Upper lobe of right lung (tissue), 1 donor: ENCODE results near the gene CELF5. TPM values are rescaled to one million over a fixed set of nuclear protein-coding genes. Genes with fewer than 3 reads are reported as not detected.
A peak's percentile ranks its signal among the peaks of the same experiment; 100 is the strongest.
"Not testable (repeated sequence)": the region's sequence is repeated elsewhere in the genome, so short reads cannot be mapped to it uniquely, and the experiment has no call there.

Source experiments
- ATAC-seq: fragments of 200-7000 bp; cut with Tn5 transposase; one replicate; pipeline ENCODE4 v1.9.1; 2020; ENCODE audit warnings: mild to moderate bottlenecking, moderate library complexity
- DNase-seq: peaks from one replicate; pipeline ENCODE4 v3.0.0-alpha.2; 2020
- H3K27ac ChIP-seq: fragments of 200-600 bp; one replicate; pipeline ENCODE4 v1.8.0; 2022
- H3K27me3 ChIP-seq: fragments of 200-600 bp; one replicate; pipeline ENCODE4 v1.8.0; 2022; ENCODE audit warnings: mild to moderate bottlenecking
- H3K36me3 ChIP-seq: fragments of 200-600 bp; one replicate; pipeline ENCODE4 v1.8.0; 2022
- H3K4me1 ChIP-seq: fragments of 200-600 bp; one replicate; pipeline ENCODE4 v1.8.0; 2022
- H3K4me3 ChIP-seq: fragments of 200-600 bp; one replicate; pipeline ENCODE4 v1.8.0; 2022; ENCODE audit warnings: mild to moderate bottlenecking
- H3K9me3 ChIP-seq: fragments of 200-600 bp; one replicate; pipeline ENCODE4 v1.8.0; 2022
- intact Hi-C: fragments of 100-400 bp; cut with DNase I; formaldehyde crosslinking; loops from one replicate; pipeline ENCODE4 v1.11.0; 2022
- total RNA-seq: library from RNA; stranded (reverse); fragmentation: NEBNext Ultra II Directional; extraction: Animal tissue kit (Norgen Biotek cat#: 25700); gene quantifications from one replicate; pipeline ENCODE4 v1.2.1, GENCODE V29; 2021
- TF ChIP-seq, protein P1 (sequence below): fragments of 200-600 bp; IDR thresholded peaks from one replicate; pipeline ENCODE4 v1.8.0; 2022; ENCODE audit warnings: antibody characterized with exemption
- donor health status: DM: no; HTN: yes; CAD: no; lungs with severe emphysema.

The CELF5 gene
- total RNA-seq, 1 donor from 2014 or later, result not detected

- DNase-seq (no peak), ATAC-seq (no peak)
- Histone ChIP-seq H3K4me1 (no peaks in the 10 kb centered on the region), H3K9me3 (no peaks in the 10 kb centered on the region), H3K27ac (no peak overlapping the region), H3K27me3 (no peaks in the 10 kb centered on the region), H3K36me3 (peaks cover 15% of the 10 kb centered on the region), H3K4me3 (no peak overlapping the region)
- TF ChIP-seq, protein P1, sequence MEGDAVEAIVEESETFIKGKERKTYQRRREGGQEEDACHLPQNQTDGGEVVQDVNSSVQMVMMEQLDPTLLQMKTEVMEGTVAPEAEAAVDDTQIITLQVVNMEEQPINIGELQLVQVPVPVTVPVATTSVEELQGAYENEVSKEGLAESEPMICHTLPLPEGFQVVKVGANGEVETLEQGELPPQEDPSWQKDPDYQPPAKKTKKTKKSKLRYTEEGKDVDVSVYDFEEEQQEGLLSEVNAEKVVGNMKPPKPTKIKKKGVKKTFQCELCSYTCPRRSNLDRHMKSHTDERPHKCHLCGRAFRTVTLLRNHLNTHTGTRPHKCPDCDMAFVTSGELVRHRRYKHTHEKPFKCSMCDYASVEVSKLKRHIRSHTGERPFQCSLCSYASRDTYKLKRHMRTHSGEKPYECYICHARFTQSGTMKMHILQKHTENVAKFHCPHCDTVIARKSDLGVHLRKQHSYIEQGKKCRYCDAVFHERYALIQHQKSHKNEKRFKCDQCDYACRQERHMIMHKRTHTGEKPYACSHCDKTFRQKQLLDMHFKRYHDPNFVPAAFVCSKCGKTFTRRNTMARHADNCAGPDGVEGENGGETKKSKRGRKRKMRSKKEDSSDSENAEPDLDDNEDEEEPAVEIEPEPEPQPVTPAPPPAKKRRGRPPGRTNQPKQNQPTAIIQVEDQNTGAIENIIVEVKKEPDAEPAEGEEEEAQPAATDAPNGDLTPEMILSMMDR, result no peak
- intact Hi-C loops, result no loop called here
Observed at GRCh38 chr19:3198901-3199700, 25.4 kb upstream of the CELF5 start.

DNA sequence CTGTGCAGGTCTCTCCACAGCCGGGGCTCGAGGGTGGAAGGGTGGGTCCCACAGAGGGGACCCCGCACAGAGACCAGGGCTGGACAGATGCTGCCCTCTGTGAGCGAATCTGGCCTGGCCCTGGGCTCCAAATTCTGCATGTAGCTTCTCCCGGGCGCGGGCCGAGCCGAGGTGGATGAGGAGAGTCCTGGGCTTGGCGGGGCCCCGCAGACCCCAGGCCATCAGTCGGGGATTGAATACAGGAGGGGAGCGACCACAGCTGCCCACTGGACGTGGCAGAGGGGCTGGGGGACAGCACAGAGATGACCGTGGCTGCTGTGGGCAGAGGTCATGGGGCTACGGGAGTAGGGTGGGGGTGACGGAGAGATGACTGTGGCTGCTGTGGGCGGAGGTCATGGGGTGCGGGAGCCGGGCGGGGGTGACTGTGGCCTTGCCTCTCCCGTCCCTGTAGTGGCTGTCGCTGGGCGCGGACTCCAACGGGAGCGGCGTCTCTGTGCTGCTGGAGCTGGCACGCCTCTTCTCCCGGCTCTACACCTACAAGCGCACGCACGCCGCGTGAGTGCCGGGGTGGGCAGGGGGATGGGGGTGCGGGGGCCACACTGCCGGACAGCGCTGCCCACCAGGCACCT lies 23.3 kb upstream of the CELF5 start:
- no peaks in the 10 kb centered on the region for H3K9me3 ChIP-seq
- DNase-seq, result no peak
- peak; percentile 4 for ATAC-seq
- H3K4me3 ChIP-seq, result no peak overlapping the region
- no peaks in the 10 kb centered on the region for H3K27me3 ChIP-seq
- peaks cover 28% of the 10 kb centered on the region for H3K36me3 ChIP-seq
- H3K27ac ChIP-seq, result no peak overlapping the region
- no peaks in the 10 kb centered on the region for H3K4me1 ChIP-seq
- TF ChIP-seq, protein P1, result no peak
- intact Hi-C loops, result no loop called here

GRCh38 chr19:3201911-3202310 lies 22.6 kb upstream of the CELF5 start:
- TF ChIP-seq, protein P1, result no peak
- ATAC-seq (no peak), DNase-seq (no peak)
- no peaks in the 10 kb centered on the region for H3K4me1 ChIP-seq
- H3K27ac ChIP-seq, result no peak overlapping the region
- intact Hi-C loops, result no loop called here
- H3K4me3 ChIP-seq, result no peak overlapping the region
- no peaks in the 10 kb centered on the region for H3K27me3 ChIP-seq
- H3K36me3 ChIP-seq, result peaks cover 31% of the 10 kb centered on the region
- no peaks in the 10 kb centered on the region for H3K9me3 ChIP-seq

- Histone ChIP-seq H3K27me3 (no peaks in the 10 kb centered on the region), H3K36me3 (peaks cover 36% of the 10 kb centered on the region), H3K4me1 (no peaks in the 10 kb centered on the region), H3K9me3 (no peaks in the 10 kb centered on the region), H3K27ac (no peak overlapping the region), H3K4me3 (no peak overlapping the region)
- DNase-seq, result no peak
- TF ChIP-seq, protein P1, result no peak
- intact Hi-C loops, result no loop called here
- no peak for ATAC-seq
Observed at GRCh38 chr19:3202346-3202745, 22.1 kb upstream of the CELF5 start.

DNA sequence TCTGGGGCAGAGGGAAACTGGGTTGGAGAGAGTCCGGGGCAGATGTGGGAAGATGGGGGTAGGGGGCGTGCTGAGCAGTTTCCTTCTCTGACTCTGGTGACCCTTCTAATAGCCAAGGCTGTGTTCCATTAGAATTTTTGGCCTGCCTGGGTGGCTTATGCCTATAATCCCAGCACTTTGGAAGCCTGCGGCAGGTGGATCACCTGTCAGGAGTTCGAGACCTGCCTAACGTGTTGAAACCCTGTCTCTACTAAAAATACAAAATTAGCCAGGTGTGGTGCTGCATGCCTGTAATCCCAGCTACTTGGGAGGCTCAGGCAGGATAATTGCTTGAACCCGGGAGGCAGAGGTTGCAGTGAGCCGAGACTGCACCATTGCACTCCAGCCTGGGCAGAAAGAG lies 21.6 kb upstream of the CELF5 start:
- DNase-seq, H3K27me3 ChIP-seq, ATAC-seq, H3K4me3 ChIP-seq, H3K27ac ChIP-seq, intact Hi-C loops, H3K9me3 ChIP-seq, H3K4me1 ChIP-seq: not testable (repeated sequence)
- peaks cover 41% of the 10 kb centered on the region for H3K36me3 ChIP-seq

- TF ChIP-seq, protein P1, result no peak
- H3K27ac ChIP-seq, result no peak overlapping the region
- peaks cover 50% of the 10 kb centered on the region for H3K36me3 ChIP-seq
- H3K4me3 ChIP-seq, result no peak overlapping the region
- no peaks in the 10 kb centered on the region for H3K9me3 ChIP-seq
- DNase-seq, result no peak
- H3K27me3 ChIP-seq, result no peaks in the 10 kb centered on the region
- intact Hi-C loops, result no loop called here
- no peaks in the 10 kb centered on the region for H3K4me1 ChIP-seq
- ATAC-seq, result no peak
Observed at GRCh38 chr19:3203805-3204645, 20.4 kb upstream of the CELF5 start.
